Retina (tissue), 1 donor: Measurements from ENCODE around the gene RAB11FIP4.

Experiments used
- DNase-seq: peaks from one replicate; pipeline ENCODE4 v3.0.0-alpha.2; 2016

The RAB11FIP4 gene

DNA sequence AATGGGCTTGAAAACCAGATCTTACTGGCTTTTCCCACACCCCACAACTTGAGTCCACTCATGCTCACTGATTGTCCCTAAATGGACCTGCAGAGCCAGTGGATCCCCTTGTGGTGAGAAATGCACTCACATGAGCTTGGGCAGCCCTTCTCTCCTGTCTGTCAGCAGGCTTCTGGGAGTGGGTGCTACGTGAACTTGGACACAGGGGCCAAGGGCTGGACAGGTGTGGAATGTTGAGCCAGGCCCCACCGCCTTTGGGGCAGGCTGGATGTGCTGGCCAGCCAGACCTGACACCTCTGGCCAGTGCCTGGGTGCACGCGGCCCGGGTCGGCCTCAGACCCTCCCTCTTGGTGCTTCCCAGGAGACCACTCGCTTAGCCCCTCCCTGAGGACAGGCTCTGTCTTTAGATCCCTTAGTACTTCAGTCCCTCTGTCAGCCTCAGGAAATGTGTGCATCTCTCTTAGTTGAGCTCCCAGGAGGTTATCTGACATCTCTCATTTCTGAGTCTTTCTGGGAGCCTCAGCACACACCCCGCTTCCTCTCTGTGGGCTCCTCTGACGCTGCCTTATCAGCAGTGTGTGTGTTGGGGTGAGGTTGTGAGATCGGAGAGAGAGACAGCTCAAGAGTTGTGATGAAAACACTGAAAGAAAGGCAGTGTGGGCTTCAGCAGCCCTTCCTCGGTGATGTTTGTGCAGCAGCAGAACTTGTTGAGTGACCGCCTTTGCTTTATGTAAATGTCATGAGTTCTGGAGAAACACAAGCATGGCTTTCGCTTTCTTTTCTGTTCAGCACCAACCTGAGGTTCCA lies 117.0 kb downstream of the RAB11FIP4 start:
- no peak for DNase-seq

DNA sequence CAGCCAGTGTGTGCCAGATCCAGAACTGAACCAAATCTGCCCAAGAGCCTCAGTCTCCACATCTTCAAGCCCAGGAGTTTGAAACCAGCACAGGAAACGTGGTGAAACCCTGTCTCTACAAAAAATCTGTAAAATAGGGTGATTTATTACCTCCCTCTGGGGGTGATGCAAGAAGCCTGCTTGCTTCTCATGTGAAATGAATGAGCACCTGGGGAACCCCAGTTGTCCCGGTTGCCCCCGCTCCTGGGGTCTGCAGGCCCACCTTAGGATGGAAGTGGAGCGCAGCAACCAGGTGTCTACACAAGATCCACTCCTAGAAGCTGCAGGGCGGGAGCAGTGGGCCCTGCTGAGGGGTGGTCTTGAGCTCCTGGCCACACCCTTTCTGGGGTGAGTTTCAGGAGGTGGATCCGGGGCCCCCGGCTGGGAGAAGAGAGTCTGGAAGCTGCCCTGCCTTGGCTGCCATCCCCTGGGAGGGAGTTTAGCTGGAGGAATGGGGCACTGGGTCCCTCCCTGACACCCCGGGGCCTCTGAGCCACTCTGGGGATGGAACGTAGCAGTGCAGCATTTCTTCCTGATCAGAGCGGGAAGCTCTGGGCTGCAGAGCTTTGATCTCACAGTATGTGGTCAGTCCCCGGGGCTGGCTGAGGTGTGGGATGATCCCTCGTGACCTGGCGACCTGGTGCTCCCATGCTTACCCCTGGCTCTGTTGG lies 117.8 kb downstream of the RAB11FIP4 start:
- no peak for DNase-seq

DNA sequence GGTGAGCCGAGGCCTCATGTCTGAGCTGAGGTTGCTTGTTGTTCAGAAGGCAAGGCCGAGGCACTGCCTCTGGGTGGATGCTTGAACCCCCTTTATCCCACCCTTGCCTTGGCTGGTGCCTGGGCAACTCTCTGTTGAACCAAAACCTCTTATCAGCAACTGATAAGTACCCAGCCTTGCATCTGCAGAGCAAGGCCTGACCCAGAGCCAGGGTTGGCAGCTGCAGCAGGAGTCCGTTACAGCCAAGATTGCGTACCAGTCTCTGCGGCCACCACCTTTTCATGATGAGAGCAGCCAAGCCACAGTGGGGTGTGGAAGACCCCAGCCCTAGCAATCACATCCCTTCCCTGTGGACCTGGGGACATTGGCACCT lies 118.3 kb downstream of the RAB11FIP4 start:
- no peak for DNase-seq

DNA sequence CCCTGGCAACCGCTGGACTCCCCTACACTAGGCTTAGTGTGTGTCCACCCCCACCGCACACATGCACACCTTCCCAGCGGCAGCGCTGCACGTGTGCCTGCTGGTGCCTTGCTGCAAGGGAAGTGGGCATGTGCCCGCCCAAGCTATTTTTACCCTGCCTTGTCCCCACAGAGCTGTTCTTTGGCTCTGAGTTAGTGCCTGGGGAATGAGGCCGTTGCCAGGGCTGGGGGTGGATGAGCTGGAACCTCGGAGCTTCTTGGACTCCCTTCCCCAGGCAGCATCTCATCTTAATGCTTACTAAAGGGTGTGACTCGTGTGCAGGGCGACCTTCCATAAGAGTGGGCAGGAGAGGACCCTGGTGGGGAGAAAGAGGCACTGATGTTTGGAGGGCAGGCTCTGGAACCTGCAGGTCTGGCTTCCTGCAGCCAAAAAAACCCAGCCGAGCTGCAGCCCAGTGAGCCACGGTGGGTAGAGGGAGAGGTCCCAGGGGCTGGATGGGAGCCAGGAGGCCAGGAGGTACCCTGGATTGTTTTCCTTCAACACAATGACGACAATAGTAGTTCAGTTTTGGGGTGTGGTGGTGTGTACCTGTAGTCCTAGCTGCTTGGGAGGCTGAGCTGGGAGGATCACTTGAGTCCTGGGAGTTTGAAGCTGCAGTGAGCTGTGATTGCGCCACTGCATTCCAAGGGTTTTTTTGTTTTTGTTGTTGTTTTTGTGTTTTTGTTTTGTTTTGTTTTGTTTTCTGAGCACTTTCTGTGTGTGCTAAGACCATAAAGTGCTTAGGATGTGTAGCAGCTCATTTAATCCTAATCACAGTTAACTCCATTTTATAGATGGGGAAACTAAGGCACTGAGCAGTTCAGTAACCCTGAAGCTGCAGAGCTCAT lies 119.1 kb downstream of the RAB11FIP4 start:
- DNase-seq = no peak

DNA sequence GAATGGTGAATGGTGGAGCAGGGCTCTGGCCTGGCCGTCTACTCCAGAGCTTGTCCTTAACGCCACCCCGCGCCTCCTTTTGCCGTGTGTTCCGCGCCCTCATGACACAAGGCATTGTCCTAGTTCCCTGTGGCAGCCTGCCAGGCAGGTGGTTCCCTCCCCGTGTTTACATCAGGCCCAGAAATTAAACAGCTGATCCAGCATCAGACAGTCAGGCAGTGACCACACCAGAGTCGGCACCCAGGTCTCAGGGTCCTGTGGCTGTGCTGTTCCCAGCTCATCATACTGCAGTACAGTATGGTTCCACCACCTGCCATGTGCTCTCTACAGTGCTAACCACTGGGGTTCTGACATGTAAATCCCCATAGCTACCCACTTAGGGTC lies 119.7 kb downstream of the RAB11FIP4 start:
- DNase-seq = no peak

GRCh38 chr17:31511580-31511979 lies 120.1 kb downstream of the RAB11FIP4 start:
- DNase-seq = no peak

DNA sequence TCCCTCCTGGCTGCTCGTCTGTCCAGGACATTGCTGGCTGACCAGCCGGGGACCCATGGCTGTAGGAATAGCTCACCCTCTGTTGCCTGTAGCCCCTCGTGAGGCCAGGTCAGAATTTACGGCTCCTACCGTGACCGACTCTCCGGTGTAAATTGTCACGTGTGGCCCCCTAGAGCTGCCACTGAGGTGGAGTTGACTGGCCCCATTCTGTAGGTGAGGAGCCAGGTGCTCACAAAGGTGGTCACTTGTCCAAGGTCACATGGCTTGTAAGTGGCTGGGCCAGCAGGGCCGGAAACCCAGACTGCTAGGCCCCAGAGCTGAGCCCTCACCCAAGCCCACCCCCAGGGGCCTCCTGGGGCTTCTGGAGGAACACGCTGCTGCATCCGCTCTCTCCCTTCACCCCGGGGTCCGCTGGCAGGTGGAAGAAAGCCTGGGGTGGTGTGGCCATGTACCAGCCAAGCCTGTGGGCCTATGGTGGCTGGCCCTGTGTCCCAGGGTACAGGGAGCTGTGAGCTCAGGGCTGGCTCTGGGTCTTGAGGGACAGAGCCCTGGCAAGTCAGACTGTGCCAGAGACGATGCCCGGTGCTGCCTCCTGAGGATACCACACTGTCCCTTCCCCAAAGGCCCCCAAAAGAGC lies 120.7 kb downstream of the RAB11FIP4 start:
- no peak for DNase-seq

GRCh38 chr17:31512796-31513195 lies 121.3 kb downstream of the RAB11FIP4 start:
- no peak for DNase-seq

DNA sequence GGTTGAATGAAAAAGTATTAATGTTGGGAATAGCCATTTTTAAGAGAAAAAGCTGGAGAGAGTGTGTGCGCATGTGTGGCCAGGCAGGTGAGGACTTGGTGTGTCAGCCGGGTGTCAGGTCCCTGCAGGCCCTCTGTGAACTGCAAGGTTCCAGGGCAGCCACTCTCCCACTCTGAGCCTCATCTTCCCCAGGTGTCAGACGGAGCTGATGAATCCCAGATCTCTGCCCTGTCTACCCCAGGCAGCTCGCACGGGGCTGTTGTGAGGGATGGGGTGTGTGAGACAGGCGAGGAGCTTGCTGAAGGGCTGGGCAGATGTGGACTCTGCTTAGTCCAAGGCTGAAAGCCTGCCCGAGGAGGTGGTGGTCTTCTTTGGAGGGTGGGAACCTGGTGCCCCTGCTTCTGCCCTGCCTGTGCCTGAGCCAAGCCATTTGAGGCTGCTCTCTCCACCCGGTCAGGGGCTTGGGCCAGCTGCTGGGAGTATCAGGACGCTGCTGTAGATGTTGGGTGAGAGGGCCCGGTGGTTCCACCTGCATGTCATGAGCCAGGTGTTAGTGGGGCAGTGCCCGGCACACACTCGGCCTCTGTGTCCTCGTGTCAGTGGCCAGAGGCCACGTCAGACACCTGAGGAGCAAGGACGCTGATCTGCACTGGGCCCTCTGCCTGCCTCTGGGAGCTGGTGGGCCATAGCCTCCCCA lies 122.4 kb downstream of the RAB11FIP4 start:
- no peak for DNase-seq

GRCh38 chr17:31515267-31515666 lies 123.8 kb downstream of the RAB11FIP4 start:
- peak; percentile 55 for DNase-seq

DNA sequence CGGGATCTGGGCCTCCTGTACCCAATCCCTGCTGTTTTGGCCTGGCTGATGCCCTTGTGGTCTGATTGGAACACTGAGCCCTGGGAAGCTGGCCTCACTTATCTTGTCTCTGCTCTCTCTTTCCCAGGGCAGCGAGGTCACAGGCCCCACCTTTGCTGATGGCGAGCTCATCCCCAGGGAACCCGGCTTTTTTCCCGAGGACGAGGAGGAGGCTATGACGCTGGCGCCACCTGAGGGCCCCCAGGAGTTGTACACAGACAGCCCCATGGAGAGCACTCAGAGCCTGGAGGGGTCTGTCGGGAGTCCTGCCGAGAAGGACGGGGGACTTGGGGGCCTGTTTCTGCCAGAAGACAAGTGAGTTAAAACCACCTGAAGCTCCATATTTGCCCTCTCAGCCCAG lies 126.0 kb downstream of the RAB11FIP4 start:
- DNase-seq = no peak

- DNase-seq = no peak
Measured at GRCh38 chr17:31518478-31518877, 127.0 kb downstream of the RAB11FIP4 start.

GRCh38 chr17:31521632-31522283 lies 130.3 kb downstream of the RAB11FIP4 start:
- no peak for DNase-seq

GRCh38 chr17:31522284-31522931 lies 130.9 kb downstream of the RAB11FIP4 start:
- no peak for DNase-seq

- DNase-seq = no peak
Measured at GRCh38 chr17:31522987-31523495, 131.6 kb downstream of the RAB11FIP4 start.

DNA sequence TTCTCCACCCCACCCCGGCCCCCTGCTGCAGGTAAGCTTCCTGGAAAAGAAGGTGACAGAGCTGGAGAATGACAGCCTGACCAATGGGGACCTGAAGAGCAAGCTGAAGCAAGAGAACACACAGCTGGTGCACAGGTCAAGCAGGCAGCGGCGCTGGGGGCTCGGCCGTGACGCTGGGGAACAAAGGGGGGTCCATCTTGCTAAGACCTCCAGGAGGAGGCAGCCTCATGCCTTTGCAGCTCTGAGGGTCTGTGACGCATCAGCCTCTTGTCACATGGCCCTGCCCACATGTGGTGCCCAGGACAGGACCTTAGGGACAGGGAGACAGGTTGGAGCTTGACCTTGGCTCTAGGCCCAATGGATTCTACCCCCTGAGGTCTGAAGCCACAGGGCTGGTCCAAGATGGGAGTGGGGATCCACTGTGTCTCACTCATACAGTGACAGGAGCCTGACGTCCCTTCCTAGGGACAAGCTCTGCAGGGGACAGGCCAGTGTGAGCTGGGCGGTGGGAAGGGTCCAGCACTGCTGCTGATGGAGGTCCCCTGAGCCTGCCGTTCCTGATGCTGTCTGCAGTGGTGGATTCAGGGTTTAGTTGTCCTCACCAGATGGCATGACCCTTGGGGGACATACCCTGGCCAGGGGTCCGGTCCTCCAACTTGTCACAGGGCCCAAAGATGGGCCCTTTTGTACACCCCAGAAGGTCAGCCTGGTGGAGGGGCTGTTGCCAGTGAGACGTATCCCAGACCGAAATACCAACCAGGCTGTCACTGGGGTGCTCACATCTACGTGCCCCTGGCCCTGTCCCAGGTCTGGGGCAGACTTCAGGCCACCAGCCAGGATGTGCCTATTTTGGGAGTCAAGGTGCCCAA lies 132.6 kb downstream of the RAB11FIP4 start:
- no peak for DNase-seq

DNA sequence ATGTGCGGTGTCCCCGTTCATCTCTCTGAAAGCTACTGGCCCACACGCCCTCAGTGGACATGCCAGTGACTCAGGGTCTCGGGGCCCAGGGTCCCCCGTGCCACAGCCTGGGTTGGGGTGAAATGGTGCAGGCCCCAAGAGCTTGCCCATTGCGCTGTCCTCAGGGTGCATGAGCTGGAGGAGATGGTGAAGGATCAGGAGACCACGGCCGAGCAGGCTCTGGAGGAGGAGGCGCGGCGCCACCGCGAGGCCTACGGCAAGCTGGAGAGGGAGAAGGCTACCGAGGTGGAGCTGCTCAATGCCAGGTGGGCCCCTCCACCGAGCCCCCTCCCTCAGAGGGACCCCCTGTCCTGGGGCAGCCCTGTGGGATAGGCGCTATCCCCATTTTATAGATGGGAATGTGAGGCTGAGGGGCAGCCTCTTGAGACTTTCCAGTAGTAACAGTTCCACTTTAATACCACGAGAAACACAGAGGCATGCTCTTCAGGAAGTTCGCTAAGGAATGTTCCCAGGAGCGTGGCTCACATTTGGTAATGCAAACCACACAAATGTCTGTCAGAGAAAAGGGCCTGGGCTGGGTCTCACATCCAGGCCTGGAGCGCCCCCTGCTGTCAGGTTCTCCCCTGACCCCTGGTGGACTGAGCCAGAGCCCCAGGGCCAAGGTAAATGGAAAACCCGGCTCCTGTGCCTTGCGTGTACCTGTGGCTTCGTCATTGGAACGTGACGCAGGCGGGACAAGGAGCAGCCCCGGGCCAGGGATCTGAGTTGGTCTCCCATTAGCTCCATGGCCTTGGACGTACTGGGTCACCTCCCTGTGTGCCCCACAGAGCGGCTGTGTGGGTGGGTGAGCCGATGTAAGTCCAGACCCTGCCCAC lies 133.7 kb downstream of the RAB11FIP4 start:
- DNase-seq = peak; percentile 81

DNA sequence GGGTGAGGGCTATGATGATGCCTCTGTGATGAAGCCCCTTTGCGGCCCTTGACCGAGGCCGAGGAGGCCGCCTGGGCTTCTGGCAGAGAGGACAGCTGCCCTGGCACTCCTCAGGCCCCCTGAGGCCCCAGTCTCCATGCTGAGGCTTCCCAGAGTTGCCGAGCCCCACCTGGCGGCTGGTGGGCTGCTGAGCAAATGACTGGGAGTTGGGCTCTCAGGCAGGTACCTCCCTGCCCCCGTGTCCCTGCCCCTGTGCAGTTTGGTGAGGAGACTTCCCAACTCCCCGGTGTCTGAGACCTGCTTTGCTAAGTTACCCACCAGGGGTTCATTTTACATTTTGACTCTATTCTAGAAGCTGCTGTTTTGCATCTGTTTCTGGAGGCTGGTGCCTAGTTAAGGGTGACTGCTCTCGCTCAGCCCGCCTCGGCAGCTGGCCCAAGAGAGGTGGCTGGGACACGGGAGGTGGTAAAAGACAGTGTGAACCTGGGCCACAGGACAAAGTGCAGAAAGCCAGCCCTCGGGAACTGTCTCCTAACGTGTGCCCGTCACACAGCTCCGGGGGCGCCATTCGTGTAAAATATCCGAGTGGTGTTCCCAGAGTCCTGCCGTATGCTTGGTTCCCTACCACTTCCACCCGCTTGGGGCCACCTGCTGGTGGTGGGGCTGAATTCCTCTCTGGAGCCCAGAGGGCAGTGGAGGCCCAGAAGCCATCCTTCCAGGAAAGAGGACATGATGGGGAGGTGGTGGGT lies 134.5 kb downstream of the RAB11FIP4 start:
- DNase-seq = no peak
